ENCODE results near the gene MAST4. TPM values are rescaled to one million over a fixed set of nuclear protein-coding genes. Genes with fewer than 3 reads are reported as not detected.

MAST4 gene
- total RNA-seq, 1 donor from 2014 or later = 22.3 TPM

DNA sequence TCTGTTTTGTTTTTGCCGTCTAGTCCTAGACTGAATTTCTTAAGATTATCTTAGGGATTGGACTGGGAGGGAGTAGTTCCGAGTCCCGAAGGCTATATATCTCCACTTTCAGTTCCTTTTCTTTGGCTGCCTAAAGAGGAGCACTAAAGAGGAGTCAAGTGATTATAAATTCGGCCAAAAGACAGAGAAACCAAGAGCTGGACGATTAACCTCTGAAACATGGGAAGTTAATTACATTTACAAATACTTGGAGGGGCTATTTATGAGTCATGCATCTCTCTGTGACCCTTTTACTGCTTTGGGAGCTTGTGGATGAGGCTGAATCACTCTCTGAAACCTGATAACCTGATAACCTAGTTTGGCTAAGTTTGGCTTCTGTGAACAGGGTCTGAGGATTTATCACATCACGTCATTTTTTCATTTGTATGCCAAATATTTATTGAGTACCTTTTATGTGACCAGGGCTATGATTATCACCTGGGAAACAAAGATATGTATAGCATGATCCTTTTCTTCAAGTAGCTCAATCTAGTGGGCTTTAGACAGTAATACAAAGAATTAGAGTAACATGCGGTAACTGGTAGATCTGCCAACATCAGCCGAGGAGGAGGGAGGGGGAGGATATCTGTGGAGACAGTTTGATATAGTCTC lies 419.5 kb downstream of the MAST4 start:
- no peaks in the 10 kb centered on the region for H3K27me3 Mint-ChIP-seq (ENCODE audit: low read depth, unreplicated experiment)
- H3K4me2 ChIP-seq (ENCODE audit: low read length) = peak overlapping the region; percentile 72
- H3K4me3 ChIP-seq (ENCODE audit: insufficient read depth, low read depth, low read length) = peak overlapping the region; percentile 18
- H3K36me3 Mint-ChIP-seq (ENCODE audit: low read depth, unreplicated experiment) = no peaks in the 10 kb centered on the region
- H3K27ac ChIP-seq (ENCODE audit: low read depth, low read length) = peak overlapping the region; percentile 67
- peak overlapping the region; percentile 10 for H3K4me3 Mint-ChIP-seq (ENCODE audit: unreplicated experiment)
- FAIRE-seq (no peak), DNase-seq (ENCODE audit: low read depth) (peak; percentile 91)
- no peaks in the 10 kb centered on the region for H3K9me3 Mint-ChIP-seq (ENCODE audit: unreplicated experiment)
- H3K9me3 ChIP-seq (ENCODE audit: insufficient read depth, low read depth, low read length) = no peaks in the 10 kb centered on the region
- no peak overlapping the region for H2AFZ ChIP-seq (ENCODE audit: low read depth, low read length)
- H3K79me2 ChIP-seq (ENCODE audit: insufficient read depth, low read length) = peaks cover 87% of the 10 kb centered on the region
- peak overlapping the region; percentile 85 for H3K27ac Mint-ChIP-seq (ENCODE audit: unreplicated experiment)
- H3K4me1 Mint-ChIP-seq (ENCODE audit: low read depth, unreplicated experiment) = peaks cover 61% of the 10 kb centered on the region
- no peaks in the 10 kb centered on the region for H3K27me3 ChIP-seq (ENCODE audit: insufficient read depth, low read length)
- TF ChIP-seq EZH2 (IDR thresholded peaks at IDR 0.05; ENCODE audit: insufficient read depth, low read length) = no peak
- TF ChIP-seq, protein P1, sequence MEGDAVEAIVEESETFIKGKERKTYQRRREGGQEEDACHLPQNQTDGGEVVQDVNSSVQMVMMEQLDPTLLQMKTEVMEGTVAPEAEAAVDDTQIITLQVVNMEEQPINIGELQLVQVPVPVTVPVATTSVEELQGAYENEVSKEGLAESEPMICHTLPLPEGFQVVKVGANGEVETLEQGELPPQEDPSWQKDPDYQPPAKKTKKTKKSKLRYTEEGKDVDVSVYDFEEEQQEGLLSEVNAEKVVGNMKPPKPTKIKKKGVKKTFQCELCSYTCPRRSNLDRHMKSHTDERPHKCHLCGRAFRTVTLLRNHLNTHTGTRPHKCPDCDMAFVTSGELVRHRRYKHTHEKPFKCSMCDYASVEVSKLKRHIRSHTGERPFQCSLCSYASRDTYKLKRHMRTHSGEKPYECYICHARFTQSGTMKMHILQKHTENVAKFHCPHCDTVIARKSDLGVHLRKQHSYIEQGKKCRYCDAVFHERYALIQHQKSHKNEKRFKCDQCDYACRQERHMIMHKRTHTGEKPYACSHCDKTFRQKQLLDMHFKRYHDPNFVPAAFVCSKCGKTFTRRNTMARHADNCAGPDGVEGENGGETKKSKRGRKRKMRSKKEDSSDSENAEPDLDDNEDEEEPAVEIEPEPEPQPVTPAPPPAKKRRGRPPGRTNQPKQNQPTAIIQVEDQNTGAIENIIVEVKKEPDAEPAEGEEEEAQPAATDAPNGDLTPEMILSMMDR (IDR thresholded peaks at IDR 0.05; ENCODE audit: insufficient read depth, low read depth, low read length) = no peak
- H3K36me3 ChIP-seq (ENCODE audit: insufficient read depth, low read length) = no peaks in the 10 kb centered on the region
- no peaks in the 10 kb centered on the region for H4K20me1 ChIP-seq (ENCODE audit: insufficient read depth, low read length)
- H3K9ac ChIP-seq (ENCODE audit: low read length) = peak overlapping the region; percentile 60
- peaks cover 51% of the 10 kb centered on the region for H3K4me1 ChIP-seq (ENCODE audit: insufficient read depth, low read length)

DNA sequence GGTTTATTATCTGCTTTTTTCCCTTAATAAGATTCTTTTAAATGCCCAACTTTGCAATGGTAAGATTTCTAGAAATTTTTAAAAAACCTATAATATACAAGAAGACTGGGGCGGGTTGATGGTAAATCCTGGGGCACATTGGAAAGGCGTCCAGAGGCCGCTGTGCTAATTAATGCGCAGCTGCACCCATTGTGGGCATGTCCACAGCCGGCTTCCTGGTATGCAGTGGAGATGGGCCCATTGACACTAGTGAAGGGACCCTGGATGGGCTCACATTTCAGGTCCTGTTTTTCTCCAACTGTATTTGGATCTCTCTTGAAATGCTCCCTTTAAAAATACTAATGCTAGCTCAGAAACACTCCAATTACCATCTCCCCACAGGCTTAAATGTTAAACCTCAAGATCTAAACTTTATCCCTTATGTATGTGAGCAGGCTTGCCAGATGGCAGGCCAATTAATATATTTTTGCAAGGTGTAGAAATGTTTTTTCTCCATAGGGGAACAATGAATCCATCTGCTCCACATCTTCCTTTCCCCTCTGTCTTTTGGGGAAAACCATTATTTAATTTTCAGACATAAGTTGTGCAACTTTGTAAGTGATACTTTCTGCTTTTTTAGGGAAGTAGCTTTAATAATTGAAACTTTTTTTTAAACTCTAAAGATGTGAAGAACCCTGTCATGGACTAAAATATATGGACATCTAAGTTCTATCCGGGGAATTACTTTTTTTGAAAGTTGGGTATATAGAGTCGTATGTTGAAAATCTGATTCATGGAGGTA lies 423.1 kb downstream of the MAST4 start:
- Mint-ChIP-seq H3K36me3 (ENCODE audit: low read depth, unreplicated experiment) (no peaks in the 10 kb centered on the region), H3K27ac (ENCODE audit: unreplicated experiment) (no peak overlapping the region), H3K4me1 (ENCODE audit: low read depth, unreplicated experiment) (peaks cover 54% of the 10 kb centered on the region), H3K9me3 (ENCODE audit: unreplicated experiment) (no peaks in the 10 kb centered on the region), H3K27me3 (ENCODE audit: low read depth, unreplicated experiment) (no peaks in the 10 kb centered on the region), H3K4me3 (ENCODE audit: unreplicated experiment) (no peak overlapping the region)
- Histone ChIP-seq H3K27me3 (ENCODE audit: insufficient read depth, low read length) (no peaks in the 10 kb centered on the region), H3K9me3 (ENCODE audit: insufficient read depth, low read depth, low read length) (no peaks in the 10 kb centered on the region), H3K4me2 (ENCODE audit: low read length) (no peak overlapping the region), H4K20me1 (ENCODE audit: insufficient read depth, low read length) (peaks cover 7% of the 10 kb centered on the region), H3K27ac (ENCODE audit: low read depth, low read length) (no peak overlapping the region), H3K79me2 (ENCODE audit: insufficient read depth, low read length) (peaks cover 89% of the 10 kb centered on the region), H2AFZ (ENCODE audit: low read depth, low read length) (no peak overlapping the region), H3K36me3 (ENCODE audit: insufficient read depth, low read length) (no peaks in the 10 kb centered on the region), H3K4me1 (ENCODE audit: insufficient read depth, low read length) (peaks cover 29% of the 10 kb centered on the region), H3K4me3 (ENCODE audit: insufficient read depth, low read depth, low read length) (no peak overlapping the region), H3K9ac (ENCODE audit: low read length) (no peak overlapping the region)
- no peak for TF ChIP-seq EZH2 (IDR thresholded peaks at IDR 0.05; ENCODE audit: insufficient read depth, low read length)
- TF ChIP-seq, protein P1 (IDR thresholded peaks at IDR 0.05; ENCODE audit: insufficient read depth, low read depth, low read length) = no peak
- DNase-seq (ENCODE audit: low read depth) = no peak
- no peak for FAIRE-seq
